SIG-M5 treated with dmso at 0.1 percent for 504 hours (cell line): Measurements from ENCODE around the gene LDAH.
A peak's percentile ranks its signal among the peaks of the same experiment; 100 is the strongest.

Experiments used
- DNase-seq: peaks from one replicate; lab custom pipeline; 2025; ENCODE audit not compliant: unreplicated experiment; lab: John Stamatoyannopoulos, UW

The LDAH gene

DNA sequence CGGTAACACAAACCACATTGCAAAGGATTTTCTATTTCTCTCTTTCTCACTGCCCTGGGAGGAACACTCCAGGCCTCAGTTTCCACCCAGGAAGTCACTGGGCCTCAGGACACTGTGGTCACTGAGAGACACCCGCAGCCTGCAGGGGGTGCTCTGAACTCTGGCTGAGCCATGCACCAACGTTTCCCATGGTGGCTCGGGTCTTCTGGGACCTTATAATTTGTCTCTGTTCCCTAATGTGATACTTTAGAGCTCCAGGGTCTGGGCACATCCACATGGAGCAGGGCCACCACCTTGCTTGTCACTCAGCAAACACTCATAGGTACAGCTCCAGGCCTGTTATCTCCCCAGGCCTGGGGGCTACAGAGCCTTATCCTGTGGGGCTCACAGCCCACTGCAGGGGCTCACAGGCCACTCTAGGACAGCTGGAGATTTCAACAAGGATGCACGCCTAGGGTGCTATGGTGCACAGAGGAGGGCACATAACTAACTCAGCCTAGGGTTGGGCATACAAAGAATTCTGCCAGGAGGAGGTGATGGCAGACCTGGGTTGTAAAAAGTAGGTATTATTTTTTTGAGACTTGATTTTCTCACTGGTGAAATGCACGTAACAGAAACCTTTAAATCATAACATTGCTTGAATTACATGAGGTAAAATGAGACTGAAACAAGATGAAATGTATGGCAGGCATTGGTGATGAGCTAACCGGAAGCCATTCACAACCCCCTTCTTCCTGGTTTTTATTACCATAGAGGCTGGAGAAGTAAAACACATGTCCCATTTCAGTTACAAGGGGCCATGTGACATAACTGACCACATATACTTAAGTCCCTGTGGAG lies 169.0 kb downstream of the LDAH start:
- no peak for DNase-seq

GRCh38 chr2:20652673-20653575 lies 170.0 kb downstream of the LDAH start:
- no peak for DNase-seq

DNA sequence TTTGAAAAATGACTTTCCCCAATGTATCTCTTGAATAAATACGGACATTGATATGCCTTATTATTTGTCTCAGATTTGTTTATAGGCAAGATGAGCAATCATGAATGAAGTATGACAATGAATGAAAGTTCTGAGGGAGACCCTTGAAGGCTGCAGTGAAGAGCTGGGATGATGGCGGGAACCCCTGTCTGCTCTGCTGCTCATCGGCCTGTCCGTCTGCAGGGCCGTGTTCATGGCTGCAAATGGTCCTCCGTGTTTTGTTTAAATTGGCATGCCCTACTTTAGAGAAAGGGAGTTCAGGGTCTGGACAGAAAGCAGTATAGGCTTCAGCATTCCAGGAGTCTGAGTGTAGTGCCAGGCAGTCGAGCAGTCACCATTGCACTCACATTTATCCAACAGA lies 170.8 kb downstream of the LDAH start:
- no peak for DNase-seq

DNA sequence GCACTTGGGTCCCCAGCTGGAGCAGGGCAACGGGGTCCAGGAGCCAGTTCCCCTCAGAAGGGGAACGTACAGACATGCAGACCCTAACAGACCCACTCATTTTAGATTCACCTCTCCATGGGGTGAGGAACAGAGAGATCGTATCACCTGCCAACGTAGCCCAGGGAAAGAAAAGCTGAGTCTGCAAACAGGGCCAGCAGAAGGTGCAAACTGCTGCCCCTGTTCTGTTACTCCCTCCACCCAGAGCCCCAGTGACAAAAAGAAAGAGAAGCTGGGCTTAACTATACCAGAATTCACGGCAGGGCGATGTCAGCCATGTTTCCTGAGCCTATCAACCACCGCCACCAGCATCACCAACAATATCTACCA lies 171.2 kb downstream of the LDAH start:
- no peak for DNase-seq

GRCh38 chr2:20650877-20651730 lies 171.8 kb downstream of the LDAH start, which contains the start of gene HS1BP3:
Gene HS1BP3 (minus strand): TSS chr2:20651098. CDS start chr2:20651063, 35 bp downstream.
- DNase-seq: peak; percentile 73

- peak; percentile 49 for DNase-seq
These were observed 172.5 kb downstream of the LDAH start for GRCh38 chr2:20650393-20650876.

- no peak for DNase-seq
These were observed 172.9 kb downstream of the LDAH start for GRCh38 chr2:20649976-20650375.

DNA sequence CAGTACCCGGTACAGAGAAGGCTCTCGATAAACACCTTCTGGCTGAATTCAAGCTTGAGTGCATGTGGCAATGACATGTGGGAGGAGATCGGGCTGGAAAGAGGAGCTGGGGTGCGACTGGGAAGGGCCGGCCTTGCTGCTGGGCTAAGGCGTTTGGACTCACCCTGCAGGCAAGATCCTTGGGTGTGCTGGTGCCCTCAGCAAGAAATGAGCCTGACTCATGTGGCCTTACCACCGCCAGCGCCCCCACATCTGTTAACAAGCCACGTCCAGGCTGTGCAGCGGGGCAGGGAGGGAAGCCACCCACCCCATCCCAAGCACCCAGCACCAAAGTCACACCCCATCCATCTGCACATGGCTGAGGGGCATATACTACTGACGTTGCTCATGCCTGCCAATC lies 173.3 kb downstream of the LDAH start:
- no peak for DNase-seq

- no peak for DNase-seq
These were observed 174.1 kb downstream of the LDAH start for GRCh38 chr2:20648831-20649230.

GRCh38 chr2:20648206-20648605 lies 174.7 kb downstream of the LDAH start:
- DNase-seq: no peak

DNA sequence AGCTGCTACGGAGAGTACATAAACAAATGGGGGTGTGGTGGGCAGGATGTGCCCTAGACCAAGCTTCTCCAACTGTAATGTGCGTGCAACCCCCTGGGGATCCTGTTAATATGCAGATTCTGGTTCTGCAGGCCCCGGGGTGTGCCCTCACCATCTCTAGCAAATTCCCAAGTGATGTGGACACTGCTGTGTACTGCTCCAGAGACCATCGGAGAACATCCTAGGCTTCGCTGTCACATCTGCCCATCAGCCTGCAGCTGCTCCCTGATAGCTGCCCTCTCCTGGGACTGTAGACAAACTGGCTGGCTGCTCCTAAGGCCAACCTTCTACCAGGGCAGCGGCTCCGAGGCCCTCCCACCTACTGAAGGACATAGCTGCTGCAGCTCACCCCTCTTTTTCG lies 175.2 kb downstream of the LDAH start:
- no peak for DNase-seq

GRCh38 chr2:20647211-20647610 lies 175.7 kb downstream of the LDAH start:
- no peak for DNase-seq

- DNase-seq: no peak
These were observed 176.5 kb downstream of the LDAH start for GRCh38 chr2:20646446-20646845.

DNA sequence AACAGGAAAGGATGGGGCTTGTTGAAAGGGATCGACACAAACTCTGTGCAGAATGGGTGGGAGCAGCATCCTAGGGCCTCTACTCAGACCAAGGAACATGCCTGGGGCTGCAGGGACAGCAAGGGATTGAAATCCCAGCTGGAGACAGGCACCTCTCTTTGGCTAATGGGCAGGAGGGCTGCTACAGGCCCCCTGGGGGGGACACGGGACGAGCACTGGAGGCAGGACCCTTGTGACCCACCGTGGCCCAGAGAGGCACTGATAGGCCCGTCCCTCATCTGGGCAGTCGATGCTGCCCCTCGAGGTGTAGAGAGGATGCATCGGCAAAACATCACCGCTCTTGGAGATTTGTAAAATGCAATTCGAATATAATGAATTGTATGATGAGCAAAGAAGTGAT lies 177.1 kb downstream of the LDAH start:
- no peak for DNase-seq

DNA sequence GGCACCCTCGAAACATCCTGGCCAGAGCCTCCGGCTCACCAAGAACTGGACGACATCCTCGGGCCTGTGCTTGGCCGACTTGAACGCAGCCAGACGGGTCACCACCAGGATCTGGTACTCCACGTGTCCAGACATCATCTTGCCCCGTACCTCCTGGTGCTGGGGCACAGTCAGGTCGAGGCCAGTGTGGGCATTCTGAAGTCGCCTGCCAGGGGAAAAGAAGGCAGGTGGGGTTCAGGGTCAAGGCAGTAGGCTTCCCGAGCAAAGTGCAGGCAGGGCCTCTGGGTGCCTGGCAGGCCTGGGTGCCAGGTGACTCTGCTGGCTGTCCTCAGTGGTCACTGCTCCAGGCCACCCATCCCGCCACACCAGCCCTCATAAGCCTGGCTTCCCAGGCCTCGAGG lies 177.6 kb downstream of the LDAH start:
- no peak for DNase-seq

DNA sequence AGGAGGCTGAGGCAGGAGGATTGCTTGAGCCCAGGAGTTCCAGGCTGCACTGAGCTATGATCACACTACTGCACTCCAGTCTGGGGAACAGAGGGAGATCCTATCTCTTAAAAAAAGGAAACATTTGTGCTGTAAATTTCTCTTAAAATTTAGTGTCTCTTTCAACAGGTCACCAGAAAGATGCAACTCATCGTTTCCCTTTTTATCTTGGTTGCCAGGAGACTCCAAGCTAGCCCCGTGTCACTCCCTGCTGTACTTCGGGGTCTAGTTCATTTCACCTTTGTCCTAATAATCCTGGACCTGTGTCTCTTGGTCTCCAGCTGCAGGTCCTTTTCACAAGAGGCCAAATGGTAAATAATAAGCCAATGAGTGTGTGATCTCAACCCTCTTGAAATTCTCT lies 179.1 kb downstream of the LDAH start:
- no peak for DNase-seq

- DNase-seq: no peak
These were observed 179.8 kb downstream of the LDAH start for GRCh38 chr2:20643060-20643459.

- peak; percentile 51 for DNase-seq
These were observed 180.6 kb downstream of the LDAH start for GRCh38 chr2:20642055-20642971.

DNA sequence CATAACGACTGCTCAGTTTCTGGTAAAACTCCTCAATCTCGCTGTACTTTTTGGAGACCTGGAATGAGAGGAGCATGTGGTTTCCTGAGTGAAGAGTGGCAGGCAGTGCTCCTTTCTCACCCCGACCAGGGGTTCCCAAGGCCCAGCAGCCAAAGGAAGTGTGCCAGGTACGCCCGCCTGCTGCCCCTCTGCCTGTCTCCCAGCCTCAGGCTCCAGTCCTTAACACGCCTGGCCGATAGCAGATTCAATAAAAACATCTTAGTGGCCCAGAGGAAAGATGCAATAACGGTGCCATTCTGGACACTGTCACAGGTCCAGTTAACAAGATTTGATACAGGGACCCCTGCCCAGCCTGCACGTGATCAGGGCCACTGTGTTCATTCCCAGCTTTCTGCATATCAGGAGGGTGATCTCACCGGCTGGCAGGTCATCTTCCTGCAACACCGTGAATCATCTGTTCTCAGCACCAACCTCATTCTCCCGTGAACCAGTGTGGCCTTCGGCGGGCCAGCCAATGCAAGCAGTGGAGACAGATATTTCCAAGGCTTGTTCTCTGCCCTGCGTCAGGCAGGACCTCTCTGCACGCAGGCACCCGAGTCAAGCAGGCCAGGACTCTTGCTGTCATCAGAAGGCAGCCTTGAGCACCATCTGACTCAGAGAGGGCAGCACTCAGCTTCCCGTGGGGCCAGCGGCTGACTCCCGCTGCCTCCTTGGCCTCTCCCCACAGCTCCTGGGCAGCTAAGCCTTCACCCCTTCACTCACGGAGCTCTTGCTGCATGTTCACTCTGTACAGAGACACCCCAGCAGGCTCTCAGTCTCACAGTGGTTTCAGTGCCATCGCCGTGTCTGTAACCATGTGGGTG lies 181.5 kb downstream of the LDAH start:
- DNase-seq: no peak
